ENCODE data around the gene RAB11FIP4. TPM values are rescaled to one million over a fixed set of nuclear protein-coding genes. Genes with fewer than 3 reads are reported as not detected.

The RAB11FIP4 gene
- polyA plus RNA-seq, 4 donors: 11.6 to 33.8 (median 18.7) TPM

GRCh38 chr17:31531336-31531980 is 140.0 kb downstream of the RAB11FIP4 start:
- Histone ChIP-seq H3K9me3 (ENCODE audit: control insufficient read depth in 2 of 2, insufficient read depth in 1 of 2, low read depth in 1 of 2, low read length in 1 of 2) (no peaks in the 10 kb centered on the region), H3K4me1 (ENCODE audit: control insufficient read depth in 3 of 3, insufficient read depth in 2 of 3, low read depth in 1 of 3, low read length in 2 of 3) (no peaks in the 10 kb centered on the region), H3K27ac (ENCODE audit: low read depth in 1 of 3, low read length in 2 of 3) (no peak overlapping the region), H3K36me3 (ENCODE audit: control insufficient read depth in 3 of 3, insufficient read depth in 2 of 3, low read depth in 1 of 3, low read length in 3 of 3) (peaks cover 7 to 74% (median 17%) of the 10 kb centered on the region in 3 donors), H3K27me3 (ENCODE audit: control insufficient read depth in 3 of 3, insufficient read depth in 3 of 3, low read length in 3 of 3) (no peaks in the 10 kb centered on the region), H3K4me3 (ENCODE audit: low read depth in 1 of 3, low read length in 3 of 3) (no peak overlapping the region)
- DNase-seq (no peak), FAIRE-seq (no peak)
- WGBS, 3 donors: 93 to 94% (median 94%) methylated on average over 16 of the region's 16 CpGs

DNA sequence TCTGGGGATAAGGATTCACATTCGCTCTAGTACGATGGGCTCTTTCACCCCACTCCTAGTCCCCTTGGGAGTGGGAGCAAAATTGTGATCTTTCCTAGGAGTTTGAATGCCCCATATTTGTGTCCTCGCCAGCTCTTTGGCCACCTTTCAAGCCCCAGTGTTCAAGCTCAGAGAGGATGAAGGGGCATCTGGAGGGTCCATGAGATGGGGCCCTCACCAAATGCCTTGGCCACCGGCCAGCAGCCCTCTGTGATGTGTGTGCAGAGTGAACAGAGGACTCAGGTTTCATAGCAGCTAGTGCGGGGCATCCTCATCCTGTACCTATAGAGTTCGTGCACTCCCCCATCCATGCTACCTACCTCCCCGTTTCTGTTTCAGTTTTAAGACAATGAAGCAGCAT is 140.6 kb downstream of the RAB11FIP4 start:
- Histone ChIP-seq H3K36me3 (ENCODE audit: control insufficient read depth in 3 of 3, insufficient read depth in 2 of 3, low read depth in 1 of 3, low read length in 3 of 3) (peaks cover 7 to 76% (median 17%) of the 10 kb centered on the region in 3 donors), H3K27me3 (ENCODE audit: control insufficient read depth in 3 of 3, insufficient read depth in 3 of 3, low read length in 3 of 3) (no peaks in the 10 kb centered on the region)
- 89 to 93% (median 92%) methylated on average over 7 of the region's 7 CpGs for WGBS, 3 donors

DNA sequence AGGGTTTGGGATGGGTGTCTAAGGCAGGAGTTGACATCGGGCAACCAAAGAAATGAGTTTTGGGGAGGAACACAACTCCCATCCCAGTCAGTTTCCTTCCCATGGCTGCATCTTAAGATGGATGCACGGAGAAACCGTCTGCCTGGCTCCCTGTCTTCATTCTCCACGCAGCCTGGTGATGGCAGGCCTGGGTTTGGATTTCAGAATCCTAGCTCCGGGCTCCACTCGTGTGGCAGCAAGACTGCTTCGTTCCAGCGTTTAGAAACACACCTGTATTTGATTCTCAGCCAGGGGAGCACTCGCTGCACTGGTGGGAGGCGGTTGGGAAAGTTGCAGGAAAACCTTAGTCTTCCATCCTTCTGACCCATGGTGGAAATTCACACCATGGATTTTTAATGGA is 141.1 kb downstream of the RAB11FIP4 start:
- Histone ChIP-seq H3K36me3 (ENCODE audit: control insufficient read depth in 3 of 3, insufficient read depth in 2 of 3, low read depth in 1 of 3, low read length in 3 of 3) (peaks cover 7 to 75% (median 17%) of the 10 kb centered on the region in 3 donors), H3K4me1 (ENCODE audit: control insufficient read depth in 3 of 3, insufficient read depth in 2 of 3, low read depth in 1 of 3, low read length in 2 of 3) (no peaks in the 10 kb centered on the region), H3K27ac (ENCODE audit: low read depth in 1 of 3, low read length in 2 of 3) (no peak overlapping the region), H3K27me3 (ENCODE audit: control insufficient read depth in 3 of 3, insufficient read depth in 3 of 3, low read length in 3 of 3) (no peaks in the 10 kb centered on the region), H3K9me3 (ENCODE audit: control insufficient read depth in 2 of 2, insufficient read depth in 1 of 2, low read depth in 1 of 2, low read length in 1 of 2) (no peaks in the 10 kb centered on the region), H3K4me3 (ENCODE audit: low read depth in 1 of 3, low read length in 3 of 3) (no peak overlapping the region)
- WGBS, 3 donors: 91 to 94% (median 92%) methylated on average over 10 of the region's 10 CpGs
- DNase-seq (no peak), FAIRE-seq (no peak)

More for the DNA sequence above, 140.6 kb downstream of the RAB11FIP4 start:
- no peaks in the 10 kb centered on the region for H3K9me3 ChIP-seq (ENCODE audit: control insufficient read depth in 2 of 2, insufficient read depth in 1 of 2, low read depth in 1 of 2, low read length in 1 of 2)
- no peak for FAIRE-seq
- DNase-seq: no peak
- H3K4me3 ChIP-seq (ENCODE audit: low read depth in 1 of 3, low read length in 3 of 3): no peak overlapping the region
- no peaks in the 10 kb centered on the region for H3K4me1 ChIP-seq (ENCODE audit: control insufficient read depth in 3 of 3, insufficient read depth in 2 of 3, low read depth in 1 of 3, low read length in 2 of 3)
- no peak overlapping the region for H3K27ac ChIP-seq (ENCODE audit: low read depth in 1 of 3, low read length in 2 of 3)

DNA sequence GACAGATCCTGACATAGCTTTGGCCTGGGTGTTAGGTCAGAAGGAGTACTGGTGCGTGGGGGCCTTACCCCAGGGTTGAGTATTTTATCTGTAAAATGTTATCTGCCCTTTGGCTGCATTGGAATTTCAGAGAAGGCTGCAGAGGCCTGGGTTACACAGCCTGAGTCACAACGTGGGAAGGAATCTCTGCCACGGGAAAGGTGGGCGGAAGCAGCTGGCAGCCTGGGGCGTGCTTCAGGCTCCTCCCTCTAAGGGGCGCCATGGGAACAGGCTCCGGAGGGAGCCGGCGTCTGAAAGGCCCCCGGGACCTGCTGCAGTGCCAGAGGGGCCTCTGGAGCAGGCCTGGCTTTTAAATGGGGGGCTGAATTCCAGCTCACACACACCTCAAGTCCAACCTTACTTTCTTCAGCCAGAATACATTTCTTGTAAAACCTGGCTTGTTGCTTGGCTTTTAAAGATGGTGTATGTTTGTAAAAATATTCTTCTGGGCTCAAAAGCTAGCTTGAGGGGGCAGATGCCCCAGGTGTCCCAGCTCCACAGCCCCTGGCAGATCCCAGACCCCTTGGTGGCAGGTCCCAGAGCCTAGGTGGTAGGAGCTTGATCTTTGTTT is 142.2 kb downstream of the RAB11FIP4 start:
- H3K27me3 ChIP-seq (ENCODE audit: control insufficient read depth in 3 of 3, insufficient read depth in 3 of 3, low read length in 3 of 3): no peaks in the 10 kb centered on the region
- WGBS, 3 donors: 26 to 42% (median 37%) methylated on average over 10 of the region's 10 CpGs
- H3K9me3 ChIP-seq (ENCODE audit: control insufficient read depth in 2 of 2, insufficient read depth in 1 of 2, low read depth in 1 of 2, low read length in 1 of 2): no peaks in the 10 kb centered on the region
- DNase-seq: peak in 1 of 2 donors; percentile 48
- no peak overlapping the region for H3K4me3 ChIP-seq (ENCODE audit: low read depth in 1 of 3, low read length in 3 of 3)
- FAIRE-seq: no peak
- no peak overlapping the region for H3K27ac ChIP-seq (ENCODE audit: low read depth in 1 of 3, low read length in 2 of 3)
- H3K4me1 ChIP-seq (ENCODE audit: control insufficient read depth in 3 of 3, insufficient read depth in 2 of 3, low read depth in 1 of 3, low read length in 2 of 3): no peaks in the 10 kb centered on the region
- peaks cover 5 to 73% (median 12%) of the 10 kb centered on the region in 3 donors for H3K36me3 ChIP-seq (ENCODE audit: control insufficient read depth in 3 of 3, insufficient read depth in 2 of 3, low read depth in 1 of 3, low read length in 3 of 3)

DNA sequence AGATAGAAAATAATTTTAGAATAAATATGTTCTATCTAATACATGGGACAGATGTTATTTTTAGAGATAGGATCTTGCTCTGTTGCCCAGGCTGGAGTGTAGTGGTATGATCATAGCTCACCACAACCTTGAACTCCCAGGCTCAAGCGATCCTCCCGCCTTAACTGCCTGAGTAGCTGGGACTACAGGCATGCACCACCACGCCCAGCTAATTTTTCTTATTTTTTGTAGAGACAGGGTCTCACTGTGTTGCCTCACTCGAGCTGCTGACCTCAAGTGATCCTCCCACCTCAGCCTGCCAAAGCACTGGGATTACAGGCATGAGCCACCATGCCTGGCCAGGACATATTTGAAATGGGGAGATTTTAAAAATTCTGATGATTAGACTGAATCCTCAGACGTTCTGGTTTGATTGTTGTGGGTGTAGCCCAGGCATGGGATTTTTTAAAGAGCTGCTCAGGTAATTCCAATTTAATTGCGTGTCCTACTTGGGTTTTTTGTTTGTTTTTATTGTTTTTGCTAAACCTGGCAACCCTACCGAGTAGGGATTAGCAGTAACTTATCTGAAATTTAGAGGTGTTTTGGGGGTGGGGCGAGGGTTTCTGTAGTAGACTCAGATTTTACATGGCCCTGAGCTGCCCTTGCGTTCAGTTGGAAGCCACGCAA is 142.9 kb downstream of the RAB11FIP4 start:
- Histone ChIP-seq H3K9me3 (ENCODE audit: control insufficient read depth in 2 of 2, insufficient read depth in 1 of 2, low read depth in 1 of 2, low read length in 1 of 2) (no peaks in the 10 kb centered on the region), H3K27ac (ENCODE audit: low read depth in 1 of 3, low read length in 2 of 3) (no peak overlapping the region), H3K36me3 (ENCODE audit: control insufficient read depth in 3 of 3, insufficient read depth in 2 of 3, low read depth in 1 of 3, low read length in 3 of 3) (peaks cover 4 to 66% (median 8%) of the 10 kb centered on the region in 3 donors), H3K4me1 (ENCODE audit: control insufficient read depth in 3 of 3, insufficient read depth in 2 of 3, low read depth in 1 of 3, low read length in 2 of 3) (no peaks in the 10 kb centered on the region), H3K4me3 (ENCODE audit: low read depth in 1 of 3, low read length in 3 of 3) (no peak overlapping the region), H3K27me3 (ENCODE audit: control insufficient read depth in 3 of 3, insufficient read depth in 3 of 3, low read length in 3 of 3) (no peaks in the 10 kb centered on the region)
- DNase-seq (no peak), FAIRE-seq (no peak)
- WGBS, 3 donors: 78 to 84% (median 80%) methylated on average over 10 of the region's 10 CpGs

GRCh38 chr17:31535581-31535981 is 144.1 kb downstream of the RAB11FIP4 start:
- H3K36me3 ChIP-seq (ENCODE audit: control insufficient read depth in 3 of 3, insufficient read depth in 2 of 3, low read depth in 1 of 3, low read length in 3 of 3): peaks cover 2 to 53% (median 4%) of the 10 kb centered on the region in 3 donors
- H3K4me3 ChIP-seq (ENCODE audit: low read depth in 1 of 3, low read length in 3 of 3): no peak overlapping the region
- peaks cover 0 to 2% of the 10 kb centered on the region in 2 donors for H3K9me3 ChIP-seq (ENCODE audit: control insufficient read depth in 2 of 2, insufficient read depth in 1 of 2, low read depth in 1 of 2, low read length in 1 of 2)
- no peak for DNase-seq
- FAIRE-seq: no peak
- no peaks in the 10 kb centered on the region for H3K27me3 ChIP-seq (ENCODE audit: control insufficient read depth in 3 of 3, insufficient read depth in 3 of 3, low read length in 3 of 3)
- peak overlapping the region in 1 of 3 donors; percentile 63 for H3K27ac ChIP-seq (ENCODE audit: low read depth in 1 of 3, low read length in 2 of 3)
- H3K4me1 ChIP-seq (ENCODE audit: control insufficient read depth in 3 of 3, insufficient read depth in 2 of 3, low read depth in 1 of 3, low read length in 2 of 3): no peaks in the 10 kb centered on the region
- WGBS, 3 donors: 48 to 65% (median 64%) methylated on average over 2 of the region's 2 CpGs

DNA sequence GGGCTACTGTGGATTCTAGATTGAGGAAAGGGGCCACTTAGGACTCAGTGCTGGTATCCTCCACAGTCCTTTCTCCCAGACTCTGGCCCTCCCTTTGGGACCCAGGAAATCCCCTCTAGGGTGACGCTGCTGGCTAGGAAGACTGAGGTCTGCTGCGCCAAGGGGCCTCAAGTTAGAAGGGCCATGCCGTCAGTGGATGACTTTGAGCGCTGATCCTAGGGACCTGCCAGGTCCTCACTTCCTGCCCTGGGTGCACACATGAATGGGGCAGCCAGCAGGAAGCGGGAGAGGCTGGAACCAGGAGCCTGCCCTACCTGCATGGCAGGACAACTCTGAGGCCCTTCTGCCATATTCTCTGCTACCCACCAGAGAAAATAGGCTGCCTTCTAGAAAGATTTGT is 145.0 kb downstream of the RAB11FIP4 start:
- Histone ChIP-seq H3K27ac (ENCODE audit: low read depth in 1 of 3, low read length in 2 of 3) (peak overlapping the region in 1 of 3 donors; percentile 59), H3K27me3 (ENCODE audit: control insufficient read depth in 3 of 3, insufficient read depth in 3 of 3, low read length in 3 of 3) (no peaks in the 10 kb centered on the region), H3K4me1 (ENCODE audit: control insufficient read depth in 3 of 3, insufficient read depth in 2 of 3, low read depth in 1 of 3, low read length in 2 of 3) (no peaks in the 10 kb centered on the region), H3K36me3 (ENCODE audit: control insufficient read depth in 3 of 3, insufficient read depth in 2 of 3, low read depth in 1 of 3, low read length in 3 of 3) (peaks cover 0 to 45% (median 2%) of the 10 kb centered on the region in 3 donors), H3K9me3 (ENCODE audit: control insufficient read depth in 2 of 2, insufficient read depth in 1 of 2, low read depth in 1 of 2, low read length in 1 of 2) (peaks cover 0 to 3% of the 10 kb centered on the region in 2 donors), H3K4me3 (ENCODE audit: low read depth in 1 of 3, low read length in 3 of 3) (no peak overlapping the region)
- no peak for DNase-seq
- no peak for FAIRE-seq
- 87 to 98% (median 88%) methylated on average over 5 of the region's 5 CpGs for WGBS, 3 donors

- FAIRE-seq: no peak
- peaks cover 0 to 3% of the 10 kb centered on the region in 2 donors for H3K9me3 ChIP-seq (ENCODE audit: control insufficient read depth in 2 of 2, insufficient read depth in 1 of 2, low read depth in 1 of 2, low read length in 1 of 2)
- H3K27me3 ChIP-seq (ENCODE audit: control insufficient read depth in 3 of 3, insufficient read depth in 3 of 3, low read length in 3 of 3): no peaks in the 10 kb centered on the region
- H3K36me3 ChIP-seq (ENCODE audit: control insufficient read depth in 3 of 3, insufficient read depth in 2 of 3, low read depth in 1 of 3, low read length in 3 of 3): peaks cover 0 to 33% (median 0%) of the 10 kb centered on the region in 3 donors
- 53 to 61% (median 54%) methylated on average over 9 of the region's 9 CpGs for WGBS, 3 donors
- H3K4me1 ChIP-seq (ENCODE audit: control insufficient read depth in 3 of 3, insufficient read depth in 2 of 3, low read depth in 1 of 3, low read length in 2 of 3): no peaks in the 10 kb centered on the region
- H3K27ac ChIP-seq (ENCODE audit: low read depth in 1 of 3, low read length in 2 of 3): peak overlapping the region in 1 of 3 donors; percentile 59
- no peak overlapping the region for H3K4me3 ChIP-seq (ENCODE audit: low read depth in 1 of 3, low read length in 3 of 3)
- DNase-seq: no peak
Measured at GRCh38 chr17:31537565-31538011, 146.1 kb downstream of the RAB11FIP4 start.

Data from small intestine (tissue), 7 donors.